Measurements from ENCODE around the gene CDCA8. TPM values are rescaled to one million over a fixed set of nuclear protein-coding genes. Genes with fewer than 3 reads are reported as not detected.

CDCA8 gene
- total RNA-seq = 3.1 and 4.0 TPM in 2 replicates

DNA sequence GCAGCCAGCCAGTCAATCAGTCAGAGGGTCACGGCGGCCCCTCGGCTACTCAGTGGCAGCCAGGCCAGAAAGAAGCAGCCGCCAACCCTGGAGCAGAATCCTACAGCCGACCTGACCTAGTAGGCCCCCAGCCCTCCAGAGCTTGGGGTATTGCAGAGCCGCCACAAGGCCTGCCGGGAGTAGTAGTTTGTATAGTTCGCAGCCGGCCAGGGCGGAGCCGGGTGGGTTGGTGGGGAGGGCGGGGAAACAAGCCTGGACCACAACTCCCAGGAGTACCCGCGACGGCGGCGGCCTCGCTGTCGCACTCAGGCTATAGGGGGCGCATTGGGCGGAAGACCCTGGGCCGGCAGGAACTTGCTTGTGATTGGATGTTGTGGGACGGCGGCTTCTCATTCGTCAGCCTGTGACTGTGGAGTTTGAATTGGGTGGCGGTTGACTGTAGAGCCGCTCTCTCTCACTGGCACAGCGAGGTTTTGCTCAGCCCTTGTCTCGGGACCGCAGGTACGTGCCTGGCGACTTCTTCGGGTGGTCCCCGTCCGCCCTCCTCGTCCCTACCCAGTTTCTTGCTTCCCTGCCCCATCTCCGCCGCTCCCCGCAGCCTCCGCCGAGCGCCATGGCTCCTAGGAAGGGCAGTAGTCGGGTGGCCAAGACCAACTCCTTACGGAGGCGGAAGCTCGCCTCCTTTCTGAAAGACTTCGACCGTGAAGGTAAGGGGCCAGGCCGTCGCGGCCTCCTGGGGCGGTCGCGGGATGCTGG, at the start of gene CDCA8:
Gene CDCA8 (plus strand): TSS at position 439 of the 756 bp plus-strand sequence. CDS start 175 bp downstream, at position 614.
- DNase-seq (ENCODE audit: low read depth) = peak; percentile 93
- H3K4me3 ChIP-seq (ENCODE audit: low read depth, low read length) = peak within 1 kb of the TSS; percentile 85
- peaks cover 2% of the 10 kb centered on the region for H3K36me3 ChIP-seq (ENCODE audit: control insufficient read depth, insufficient read depth, low read length)
- no peaks in the 10 kb centered on the region for H3K27me3 ChIP-seq (ENCODE audit: control insufficient read depth, insufficient read depth, low read length)
- TF ChIP-seq, protein P1, sequence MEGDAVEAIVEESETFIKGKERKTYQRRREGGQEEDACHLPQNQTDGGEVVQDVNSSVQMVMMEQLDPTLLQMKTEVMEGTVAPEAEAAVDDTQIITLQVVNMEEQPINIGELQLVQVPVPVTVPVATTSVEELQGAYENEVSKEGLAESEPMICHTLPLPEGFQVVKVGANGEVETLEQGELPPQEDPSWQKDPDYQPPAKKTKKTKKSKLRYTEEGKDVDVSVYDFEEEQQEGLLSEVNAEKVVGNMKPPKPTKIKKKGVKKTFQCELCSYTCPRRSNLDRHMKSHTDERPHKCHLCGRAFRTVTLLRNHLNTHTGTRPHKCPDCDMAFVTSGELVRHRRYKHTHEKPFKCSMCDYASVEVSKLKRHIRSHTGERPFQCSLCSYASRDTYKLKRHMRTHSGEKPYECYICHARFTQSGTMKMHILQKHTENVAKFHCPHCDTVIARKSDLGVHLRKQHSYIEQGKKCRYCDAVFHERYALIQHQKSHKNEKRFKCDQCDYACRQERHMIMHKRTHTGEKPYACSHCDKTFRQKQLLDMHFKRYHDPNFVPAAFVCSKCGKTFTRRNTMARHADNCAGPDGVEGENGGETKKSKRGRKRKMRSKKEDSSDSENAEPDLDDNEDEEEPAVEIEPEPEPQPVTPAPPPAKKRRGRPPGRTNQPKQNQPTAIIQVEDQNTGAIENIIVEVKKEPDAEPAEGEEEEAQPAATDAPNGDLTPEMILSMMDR (IDR thresholded peaks at IDR 0.05; ENCODE audit: insufficient read depth, low read length, poor library complexity, severe bottlenecking) = peak; percentile 80

DNA sequence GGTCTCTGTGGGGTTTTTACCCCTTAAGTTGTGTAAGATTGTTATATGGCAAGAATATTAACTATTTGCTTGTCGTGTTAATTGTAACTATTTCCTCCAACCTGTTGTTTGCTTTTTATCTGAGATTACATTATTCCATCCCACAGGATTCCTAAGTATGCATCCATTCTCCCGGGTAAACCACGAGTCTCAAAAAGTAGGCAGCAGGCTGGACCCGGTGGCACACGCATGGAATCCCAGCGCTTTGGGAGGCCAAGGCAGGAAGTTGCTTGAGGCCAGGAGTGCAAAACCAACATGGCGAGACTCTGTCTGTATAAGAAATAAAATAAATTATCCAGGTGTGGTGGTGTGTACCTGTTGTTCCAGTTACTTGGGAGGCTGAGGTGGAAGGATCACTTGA, 45.0 kb upstream of the CDCA8 start:
- DNase-seq (ENCODE audit: low read depth) = no peak
- H3K4me3 ChIP-seq (ENCODE audit: low read depth, low read length) = no peak overlapping the region
- H3K27me3 ChIP-seq (ENCODE audit: control insufficient read depth, insufficient read depth, low read length) = peaks cover 2% of the 10 kb centered on the region
- TF ChIP-seq, protein P1 (IDR thresholded peaks at IDR 0.05; ENCODE audit: insufficient read depth, low read length, poor library complexity, severe bottlenecking) = no peak
- H3K36me3 ChIP-seq (ENCODE audit: control insufficient read depth, insufficient read depth, low read length) = no peaks in the 10 kb centered on the region

DNA sequence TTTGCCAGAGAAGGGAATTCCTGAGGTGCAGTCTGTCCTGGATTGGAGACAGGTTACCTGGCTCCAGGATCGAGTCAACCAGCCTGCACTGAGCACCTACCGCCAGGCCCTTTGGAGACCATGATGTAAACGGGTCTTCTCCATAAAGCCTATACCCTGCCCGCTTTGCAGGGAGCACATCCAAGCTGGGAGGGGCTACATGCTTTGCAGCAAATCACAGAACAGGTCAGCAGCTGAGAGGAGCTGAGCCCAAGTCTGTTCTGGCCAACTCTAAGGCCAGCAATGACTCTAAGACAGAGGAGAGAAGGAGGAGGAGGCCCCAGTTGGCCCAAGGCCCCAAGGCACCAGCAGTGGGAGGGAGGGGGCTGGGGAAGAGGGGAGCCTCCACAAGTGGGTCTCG, 42.1 kb upstream of the CDCA8 start:
- Histone ChIP-seq H3K36me3 (ENCODE audit: control insufficient read depth, insufficient read depth, low read length) (no peaks in the 10 kb centered on the region), H3K4me3 (ENCODE audit: low read depth, low read length) (no peak overlapping the region), H3K27me3 (ENCODE audit: control insufficient read depth, insufficient read depth, low read length) (no peaks in the 10 kb centered on the region)
- no peak for DNase-seq (ENCODE audit: low read depth)
- TF ChIP-seq, protein P1 (IDR thresholded peaks at IDR 0.05; ENCODE audit: insufficient read depth, low read length, poor library complexity, severe bottlenecking) = no peak

DNA sequence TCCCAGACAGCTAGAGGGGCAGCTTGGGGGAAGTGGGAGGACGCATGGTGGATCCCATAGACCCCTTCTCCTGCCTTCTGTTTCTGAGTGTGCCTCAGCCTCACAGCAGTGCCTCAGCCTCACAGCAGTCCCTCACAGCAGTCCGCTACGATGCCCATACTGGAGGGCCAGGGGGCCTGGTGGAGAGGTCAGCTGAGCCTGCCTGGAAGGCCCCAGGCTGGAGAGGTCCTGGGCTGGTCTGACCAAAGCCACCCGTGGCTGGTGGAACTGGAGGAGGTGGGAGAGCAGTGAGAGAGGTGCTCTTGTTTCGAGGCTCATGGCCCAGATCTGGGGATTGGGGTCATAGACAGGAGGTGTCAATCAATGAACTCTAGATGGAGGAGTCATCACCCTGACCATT, 41.6 kb upstream of the CDCA8 start:
- DNase-seq (ENCODE audit: low read depth) = no peak
- Histone ChIP-seq H3K4me3 (ENCODE audit: low read depth, low read length) (no peak overlapping the region), H3K36me3 (ENCODE audit: control insufficient read depth, insufficient read depth, low read length) (no peaks in the 10 kb centered on the region), H3K27me3 (ENCODE audit: control insufficient read depth, insufficient read depth, low read length) (no peaks in the 10 kb centered on the region)
- TF ChIP-seq, protein P1 (IDR thresholded peaks at IDR 0.05; ENCODE audit: insufficient read depth, low read length, poor library complexity, severe bottlenecking) = no peak

DNA sequence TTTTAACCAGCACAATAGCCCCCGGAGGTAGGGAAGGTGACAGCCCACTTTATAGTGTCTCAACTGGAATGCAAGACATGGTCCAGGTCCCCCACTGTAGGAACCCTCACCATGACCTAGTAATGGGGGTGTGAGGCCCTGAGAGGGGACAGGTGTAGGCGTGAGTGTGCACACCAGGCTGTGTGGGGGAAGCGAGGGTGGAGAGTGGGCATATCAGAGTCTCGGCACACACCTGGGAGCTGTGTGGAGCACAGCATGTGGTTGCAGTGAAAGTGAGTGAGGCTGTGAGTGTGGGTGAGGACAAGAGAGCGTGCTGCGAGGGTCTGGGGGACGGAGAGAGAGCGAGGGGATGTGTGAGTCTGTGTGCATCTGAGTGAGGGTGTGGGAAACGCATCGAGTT, 40.5 kb upstream of the CDCA8 start:
- TF ChIP-seq, protein P1 (IDR thresholded peaks at IDR 0.05; ENCODE audit: insufficient read depth, low read length, poor library complexity, severe bottlenecking) = no peak
- H3K4me3 ChIP-seq (ENCODE audit: low read depth, low read length) = no peak overlapping the region
- no peaks in the 10 kb centered on the region for H3K36me3 ChIP-seq (ENCODE audit: control insufficient read depth, insufficient read depth, low read length)
- DNase-seq (ENCODE audit: low read depth) = no peak
- no peaks in the 10 kb centered on the region for H3K27me3 ChIP-seq (ENCODE audit: control insufficient read depth, insufficient read depth, low read length)

DNA sequence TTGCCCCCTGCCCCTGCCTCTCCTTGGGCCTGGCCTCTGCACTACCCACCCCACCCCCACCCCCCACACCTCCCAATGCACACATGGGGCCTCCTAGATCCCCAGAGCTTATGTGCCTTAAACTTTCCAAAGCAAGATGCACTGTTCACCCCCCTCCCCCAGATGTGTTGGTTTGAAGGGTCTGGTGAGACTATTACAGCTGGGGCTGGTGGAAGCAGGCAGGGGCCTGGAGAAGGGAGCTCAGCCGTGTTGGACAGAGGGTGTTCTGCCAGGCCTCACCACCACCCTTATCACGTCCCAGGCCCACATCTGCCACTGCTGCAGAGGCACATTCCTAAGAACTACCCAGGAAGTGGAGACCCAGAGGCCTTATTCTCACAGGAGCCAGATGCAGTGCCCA, 39.3 kb upstream of the CDCA8 start:
- no peak for DNase-seq (ENCODE audit: low read depth)
- Histone ChIP-seq H3K4me3 (ENCODE audit: low read depth, low read length) (no peak overlapping the region), H3K27me3 (ENCODE audit: control insufficient read depth, insufficient read depth, low read length) (no peaks in the 10 kb centered on the region), H3K36me3 (ENCODE audit: control insufficient read depth, insufficient read depth, low read length) (no peaks in the 10 kb centered on the region)
- TF ChIP-seq, protein P1 (IDR thresholded peaks at IDR 0.05; ENCODE audit: insufficient read depth, low read length, poor library complexity, severe bottlenecking) = no peak

All from kidney epithelial cell (primary cell).